GM12878 (cell line): ENCODE data around the gene ABHD1. TPM values are rescaled to one million over a fixed set of nuclear protein-coding genes. Genes with fewer than 3 reads are reported as not detected.

Experiments
- ATAC-seq: fragments of 200-7000 bp; cut with Tn5 transposase; 3 replicates; pipeline ENCODE4 v1.9.1; 2020; ENCODE audit warnings: mild to moderate bottlenecking, moderate library complexity
- BruUV-seq: library from RNA; stranded (reverse); fragments of 400-500 nt; replicated peaks from 2 replicates; lab custom pipeline; 2021; lab: Mats Ljungman, UMichigan
- CTCF ChIA-PET: fragments of 300-600 bp; sonication (Branson Sonifier 250); formaldehyde crosslinking; extraction: SDS; loops from one replicate; lab custom pipeline; 2021; ENCODE audit warnings: inconsistent platforms; lab: Yijun Ruan, JAX
- POLR2A ChIA-PET: fragments of 350-600 bp; formaldehyde crosslinking; extraction: SDS; loops from one replicate; lab custom pipeline; 2021; ENCODE audit warnings: inconsistent platforms; lab: Charles Lee
- RAD21 ChIA-PET: fragments of 300-600 bp; sonication (Branson Sonifier 250); formaldehyde crosslinking; loops from one replicate; lab custom pipeline; 2023; ENCODE audit warnings: antibody characterized with exemption; ENCODE audit not compliant: unreplicated experiment; lab: Charles Lee
- SMC1A ChIA-PET: fragments of 300-600 bp; sonication (Branson Sonifier 250); formaldehyde crosslinking; loops from one replicate; lab custom pipeline; 2023; ENCODE audit not compliant: unreplicated experiment, uncharacterized antibody; lab: Charles Lee
- DNase-seq: peaks from one replicate; pipeline ENCODE4 v3.0.0-alpha.2; 2011; ENCODE audit warnings: low read depth, low spot score
- FAIRE-seq: peaks from 3 replicates; lab custom pipeline; 2011; peaks lifted over from hg19 to GRCh38; lab: Jason Lieb, UNC
- H2AFZ ChIP-seq: 2 replicates; pipeline ENCODE4 v1.6.0; 2011; ENCODE audit warnings: low read depth, low read length, control low read depth; ENCODE audit not compliant: control insufficient read depth
- H3K27ac ChIP-seq: 2 replicates; pipeline ENCODE4 v1.5.1; 2011; ENCODE audit warnings: control low read depth; ENCODE audit not compliant: control insufficient read depth, insufficient read depth
- H3K27me3 ChIP-seq, 2 experiments: replicated peaks in 1 of 2; 2 replicates each; pipeline versions ENCODE4 v1.6.0 to v1.6.1; 2011; ENCODE audit warnings: low read length in 1 of 2; ENCODE audit not compliant: control insufficient read depth in 2 of 2, insufficient read depth in 2 of 2
- H3K36me3 ChIP-seq, 2 experiments: 2 replicates each; pipeline ENCODE4 v1.5.1; 2011; ENCODE audit warnings: low read length in 1 of 2; ENCODE audit not compliant: control insufficient read depth in 2 of 2, insufficient read depth in 2 of 2
- H3K4me1 ChIP-seq: 2 replicates; pipeline ENCODE4 v1.6.1; 2011; ENCODE audit warnings: mild to moderate bottlenecking, low read length, moderate library complexity, mixed read lengths; ENCODE audit not compliant: control insufficient read depth, insufficient read depth
- H3K4me2 ChIP-seq: 2 replicates; pipeline ENCODE4 v1.6.0; 2011; ENCODE audit warnings: control low read depth; ENCODE audit not compliant: control insufficient read depth, insufficient read depth
- H3K4me3 ChIP-seq: fragments of 200-600 bp; sonication (generic); 2 replicates; pipeline ENCODE4 v1.5.1; 2016
- H3K79me2 ChIP-seq: 2 replicates; pipeline ENCODE4 v1.6.0; 2011; ENCODE audit warnings: low read length; ENCODE audit not compliant: control insufficient read depth, insufficient read depth
- H3K9ac ChIP-seq: 2 replicates; pipeline ENCODE4 v1.8.0; 2011; ENCODE audit warnings: low read length, control low read depth, mixed read lengths; ENCODE audit not compliant: control insufficient read depth, insufficient read depth
- H3K9me3 ChIP-seq: replicated peaks from 3 replicates; pipeline ENCODE4 v1.5.1; 2011; ENCODE audit warnings: mild to moderate bottlenecking, low read length; ENCODE audit not compliant: control insufficient read depth, insufficient read depth
- H4K20me1 ChIP-seq: 2 replicates; pipeline ENCODE4 v1.6.0; 2011; ENCODE audit not compliant: control insufficient read depth, insufficient read depth
- BCLAF1 ChIP-seq: fragments of 450-650 bp; IDR thresholded peaks from 2 replicates; pipeline ENCODE4 v1.6.1; 2017; ENCODE audit warnings: antibody characterized with exemption, mild to moderate bottlenecking, moderate library complexity
- CBFB ChIP-seq: IDR thresholded peaks from 2 replicates; pipeline ENCODE4 v1.6.1; 2016; ENCODE audit warnings: antibody characterized with exemption, low read depth
- HDAC6 ChIP-seq: fragments of 200-600 bp; sonication (generic); IDR thresholded peaks from one replicate; pipeline ENCODE4 v1.8.0; 2017; ENCODE audit warnings: antibody characterized with exemption; ENCODE audit not compliant: unreplicated experiment
- IRF5 ChIP-seq: fragments of 450-650 bp; IDR thresholded peaks from 2 replicates; pipeline ENCODE4 v1.6.1; 2017; ENCODE audit warnings: borderline replicate concordance
- MYC ChIP-seq: IDR thresholded peaks from 2 replicates; pipeline ENCODE4 v1.6.1; 2011; ENCODE audit warnings: mild to moderate bottlenecking, low read length, moderate library complexity, inconsistent platforms; ENCODE audit not compliant: insufficient read depth, insufficient replicate concordance, insufficient read length, severe bottlenecking
- NR2C2 ChIP-seq: IDR thresholded peaks from 2 replicates; pipeline ENCODE4 v1.6.1; 2011; ENCODE audit warnings: borderline replicate concordance, low read depth; ENCODE audit not compliant: control insufficient read depth, insufficient read length
- POLR2A ChIP-seq: IDR thresholded peaks from 2 replicates; pipeline ENCODE4 v1.6.1; 2011; ENCODE audit warnings: low read depth, mild to moderate bottlenecking, low read length
- POLR2AphosphoS2 ChIP-seq: IDR thresholded peaks from 2 replicates; pipeline ENCODE4 v1.6.1; 2011; ENCODE audit warnings: low read depth, mild to moderate bottlenecking, low read length, improper control_type of control experiment, moderate library complexity
- POLR2AphosphoS5 ChIP-seq: IDR thresholded peaks from 2 replicates; pipeline ENCODE4 v1.6.1; 2011; ENCODE audit warnings: mild to moderate bottlenecking, low read length, inconsistent platforms
- RB1 ChIP-seq: fragments of 450-650 bp; formaldehyde crosslinking; IDR thresholded peaks from 2 replicates; pipeline ENCODE4 v1.6.1; 2017; ENCODE audit warnings: mild to moderate bottlenecking, borderline replicate concordance
- SPI1 ChIP-seq: IDR thresholded peaks from 2 replicates; pipeline ENCODE4 v1.6.1; 2011; ENCODE audit warnings: low read depth, mild to moderate bottlenecking, low read length, moderate library complexity, borderline replicate concordance; ENCODE audit not compliant: insufficient read depth
- SUPT20H ChIP-seq: IDR thresholded peaks from 2 replicates; pipeline ENCODE4 v1.6.1; 2011; ENCODE audit warnings: low read depth, mild to moderate bottlenecking, low read length, moderate library complexity, borderline replicate concordance; ENCODE audit not compliant: control insufficient read depth
- SUZ12 ChIP-seq: fragments of 200-600 bp; sonication (generic); IDR thresholded peaks from one replicate; pipeline ENCODE4 v1.6.1; 2018; ENCODE audit warnings: antibody characterized with exemption, mild to moderate bottlenecking; ENCODE audit not compliant: unreplicated experiment
- TCF3 ChIP-seq: IDR thresholded peaks from 2 replicates; pipeline ENCODE4 v1.6.1; 2012; ENCODE audit warnings: low read depth, mild to moderate bottlenecking, low read length, borderline replicate concordance; ENCODE audit not compliant: insufficient read depth
- YY1 ChIP-seq: IDR thresholded peaks from 2 replicates; pipeline ENCODE4 v1.6.1; 2011; ENCODE audit warnings: low read depth, mild to moderate bottlenecking, low read length
- WGBS: methylation state at CpG from one replicate; pipeline ENCODE4 v1.1.6; 2016; ENCODE audit warnings: low lambda C conversion rate; ENCODE audit not compliant: insufficient replicate concordance, insufficient coverage; ENCODE audit errors: missing lambda C conversion rate; 5-methylcytosine and 5-hydroxymethylcytosine counted together
- in situ Hi-C: fragments of 300-500 bp; cut with MboI; formaldehyde crosslinking; loops from 9 replicates; pipeline ENCODE4 v1.14.3; 2018; ENCODE audit warnings: mixed read lengths
- intact Hi-C: fragments of 100-400 bp; cut with micrococcal nuclease; formaldehyde crosslinking; loops from one replicate; pipeline ENCODE4 v1.14.2; 2022; ENCODE audit not compliant: unreplicated experiment
- polyA plus RNA-seq, 11 experiments: library from polyadenylated mRNA; depleted of rRNA in 4 of 11; unstranded in 6 of 11; stranded (reverse) in 5 of 11; fragments of >200 nt; fragmentation: Nextera tagmentation in 4 of 11; fragmentation: Illumina TruSeq in 1 of 11; extraction: Ambion mirVana in 4 of 11; extraction: Trizol in 1 of 11; gene quantifications; 1 replicate in 1 of 11; 2 replicates in 10 of 11; pipeline versions ENCODE4 v1.2.1 to v1.2.3, GENCODE V29; 2011 to 2016; ENCODE audit warnings: inconsistent platforms in 2 of 11, missing spikeins in 2 of 11, low read depth in 1 of 11
- total RNA-seq, 4 experiments: library from RNA; depleted of rRNA in 3 of 4; stranded (reverse); fragments of >200 nt in 3 of 4; fragmentation: Illumina TruSeq in 1 of 4; extraction: Trizol in 1 of 4; gene quantifications; 2 replicates each; pipeline versions ENCODE4 v1.2.1 to v1.2.3, GENCODE V29; 2013 to 2021

Gene ABHD1
- total and polyA plus RNA-seq, 10 of the 15 experiments (the other 5 are each of a cell fraction or from before 2014, with no cell fraction given) = 0.04 to 0.35 (median 0.17) TPM; not detected in 2

GRCh38 chr2:27118525-27119329 lies 4.9 kb upstream of the ABHD1 start, which contains the start of gene CGREF1:
CGREF1 (minus strand) TSS chr2:27119128; CDS start chr2:27104366, 14,762 bp downstream.
- POLR2A ChIA-PET = no interaction called here
- intact Hi-C loops = no loop called here
- H3K4me2 ChIP-seq = peak within 1 kb of the TSS; percentile 48; the same call in 1 of the 2 replicates
- H3K4me1 ChIP-seq = peaks cover 1% of the 10 kb centered on the region; the same call in 1 of the 2 replicates
- SMC1A ChIA-PET = no interaction called here
- H3K27ac ChIP-seq = no peak within 1 kb of the TSS
- CTCF ChIA-PET = no interaction called here
- H2AFZ ChIP-seq = peak within 1 kb of the TSS; percentile 16
- ATAC-seq = no peak
- H3K79me2 ChIP-seq = no peaks in the 10 kb centered on the region
- no peaks in the 10 kb centered on the region for H3K36me3 ChIP-seq
- no peak for DNase-seq
- in situ Hi-C loops = no loop called here
- H4K20me1 ChIP-seq = no peaks in the 10 kb centered on the region
- no TSS peak for BruUV-seq
- WGBS = 12% methylated on average over 79 of the region's 84 CpGs
- no peaks in the 10 kb centered on the region for H3K9me3 ChIP-seq
- no peak within 1 kb of the TSS for H3K9ac ChIP-seq
- RAD21 ChIA-PET = no interaction called here
- H3K27me3 ChIP-seq = peaks cover 6 to 7% of the 10 kb centered on the region in 2 experiments
- FAIRE-seq = no peak
- H3K4me3 ChIP-seq = no peak within 1 kb of the TSS
- TF ChIP-seq HDAC6 = no peak
- no peak for TF ChIP-seq POLR2A
- TF ChIP-seq CBFB = no peak
- TF ChIP-seq RB1 = no peak
- peak; percentile 78 for TF ChIP-seq TCF3
- no peak for TF ChIP-seq POLR2AphosphoS2
- TF ChIP-seq BCLAF1 = no peak
- TF ChIP-seq SUPT20H = no peak
- peak; percentile 56 for TF ChIP-seq SUZ12
- no peak for TF ChIP-seq NR2C2
- no peak for TF ChIP-seq MYC
- TF ChIP-seq POLR2AphosphoS5 = no peak
- no peak for TF ChIP-seq YY1
- TF ChIP-seq SPI1 = no peak
- TF ChIP-seq IRF5 = no peak
